ENCODE results near the gene XPR1. TPM values are rescaled to one million over a fixed set of nuclear protein-coding genes. Genes with fewer than 3 reads are reported as not detected.
"Not testable (repeated sequence)": the region's sequence is repeated elsewhere in the genome, so short reads cannot be mapped to it uniquely, and the experiment has no call there.

XPR1 gene
- total RNA-seq, 6 experiments from 2014 or later = 25.0 to 44.7 (median 34.0) TPM

DNA sequence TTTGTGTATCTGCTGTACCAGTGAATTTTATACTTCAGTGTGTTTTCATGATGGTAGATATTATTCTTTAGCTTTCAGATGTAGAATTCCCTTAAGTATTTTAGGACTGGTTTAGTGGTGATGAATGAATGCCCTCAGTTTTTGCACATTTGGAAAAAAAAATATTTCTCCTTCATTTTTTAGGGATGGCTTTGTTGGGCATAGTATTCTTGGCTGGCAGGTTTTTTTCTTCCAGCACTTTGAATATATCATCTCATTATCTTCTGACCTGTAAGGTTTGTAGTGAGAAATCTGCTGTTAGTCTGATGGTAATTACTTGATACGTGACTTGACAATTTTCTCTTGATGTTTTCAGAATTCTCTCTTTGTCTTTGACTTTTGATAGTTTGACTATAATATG, 66.8 kb downstream of the XPR1 start:
- peaks cover 27% of the 10 kb centered on the region for H3K9me3 Mint-ChIP-seq
- no peak overlapping the region for H3K4me3 Mint-ChIP-seq
- TF ChIP-seq, protein P1, sequence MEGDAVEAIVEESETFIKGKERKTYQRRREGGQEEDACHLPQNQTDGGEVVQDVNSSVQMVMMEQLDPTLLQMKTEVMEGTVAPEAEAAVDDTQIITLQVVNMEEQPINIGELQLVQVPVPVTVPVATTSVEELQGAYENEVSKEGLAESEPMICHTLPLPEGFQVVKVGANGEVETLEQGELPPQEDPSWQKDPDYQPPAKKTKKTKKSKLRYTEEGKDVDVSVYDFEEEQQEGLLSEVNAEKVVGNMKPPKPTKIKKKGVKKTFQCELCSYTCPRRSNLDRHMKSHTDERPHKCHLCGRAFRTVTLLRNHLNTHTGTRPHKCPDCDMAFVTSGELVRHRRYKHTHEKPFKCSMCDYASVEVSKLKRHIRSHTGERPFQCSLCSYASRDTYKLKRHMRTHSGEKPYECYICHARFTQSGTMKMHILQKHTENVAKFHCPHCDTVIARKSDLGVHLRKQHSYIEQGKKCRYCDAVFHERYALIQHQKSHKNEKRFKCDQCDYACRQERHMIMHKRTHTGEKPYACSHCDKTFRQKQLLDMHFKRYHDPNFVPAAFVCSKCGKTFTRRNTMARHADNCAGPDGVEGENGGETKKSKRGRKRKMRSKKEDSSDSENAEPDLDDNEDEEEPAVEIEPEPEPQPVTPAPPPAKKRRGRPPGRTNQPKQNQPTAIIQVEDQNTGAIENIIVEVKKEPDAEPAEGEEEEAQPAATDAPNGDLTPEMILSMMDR (IDR thresholded peaks at IDR 0.05) = no peak
- H3K27ac Mint-ChIP-seq = no peak overlapping the region
- H3K36me3 Mint-ChIP-seq (ENCODE audit: low read depth) = peaks cover 41% of the 10 kb centered on the region
- no peaks in the 10 kb centered on the region for H3K27me3 Mint-ChIP-seq (ENCODE audit: insufficient read depth)
- DNase-seq = no peak
- no peaks in the 10 kb centered on the region for H3K4me1 Mint-ChIP-seq (ENCODE audit: low read depth)

GRCh38 chr1:180702376-180702775, 70.6 kb downstream of the XPR1 start:
- DNase-seq; H3K4me3 Mint-ChIP-seq; H3K27me3 Mint-ChIP-seq (ENCODE audit: insufficient read depth); H3K4me1 Mint-ChIP-seq (ENCODE audit: low read depth); H3K27ac Mint-ChIP-seq: not testable (repeated sequence)
- Mint-ChIP-seq H3K36me3 (ENCODE audit: low read depth) (peaks cover 24% of the 10 kb centered on the region), H3K9me3 (peaks cover 20% of the 10 kb centered on the region)

DNA sequence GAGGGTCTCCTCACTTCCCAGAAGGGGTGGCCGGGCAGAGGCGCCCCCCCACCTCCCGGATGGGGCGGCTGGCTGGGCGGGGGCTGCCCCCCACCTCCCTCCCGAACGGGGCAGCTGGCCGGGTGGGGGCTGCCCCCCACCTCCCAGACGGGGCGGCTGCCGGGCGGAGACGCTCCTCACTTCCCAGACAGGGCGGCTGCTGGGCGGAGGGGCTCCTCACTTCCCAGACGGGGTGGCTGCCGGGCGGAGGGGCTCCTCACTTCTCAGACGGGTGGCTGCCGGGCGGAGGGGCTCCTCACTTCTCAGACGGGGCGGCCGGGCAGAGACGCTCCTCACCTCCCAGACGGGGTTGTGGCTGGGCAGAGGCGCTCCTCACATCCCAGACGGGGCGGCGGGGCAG, 78.9 kb downstream of the XPR1 start:
- H3K27ac Mint-ChIP-seq; H3K36me3 Mint-ChIP-seq (ENCODE audit: low read depth); DNase-seq; H3K27me3 Mint-ChIP-seq (ENCODE audit: insufficient read depth); H3K9me3 Mint-ChIP-seq; H3K4me3 Mint-ChIP-seq; H3K4me1 Mint-ChIP-seq (ENCODE audit: low read depth): not testable (repeated sequence)

DNA sequence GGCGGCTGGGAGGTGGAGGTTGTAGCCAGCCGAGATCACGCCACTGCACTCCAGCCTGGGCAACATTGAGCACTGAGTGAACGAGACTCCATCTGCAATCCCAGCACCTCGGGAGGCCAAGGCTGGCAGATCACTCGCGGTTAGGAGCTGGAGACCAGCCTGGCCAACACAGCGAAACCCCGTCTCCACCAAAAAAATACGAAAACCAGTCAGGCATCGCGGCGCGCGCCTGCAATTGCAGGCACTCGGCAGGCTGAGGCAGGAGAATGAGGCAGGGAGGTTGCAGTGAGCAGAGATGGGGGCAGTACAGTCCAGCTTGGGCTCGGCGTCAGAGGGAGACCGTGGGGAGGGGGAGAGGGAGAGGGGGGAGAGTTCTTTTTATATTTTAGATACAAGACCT, 79.4 kb downstream of the XPR1 start:
- not testable (repeated sequence) for H3K4me1 Mint-ChIP-seq (ENCODE audit: low read depth); H3K27ac Mint-ChIP-seq; H3K9me3 Mint-ChIP-seq; H3K4me3 Mint-ChIP-seq; H3K36me3 Mint-ChIP-seq (ENCODE audit: low read depth); DNase-seq; H3K27me3 Mint-ChIP-seq (ENCODE audit: insufficient read depth)

GRCh38 chr1:180720753-180721152, 88.9 kb downstream of the XPR1 start:
- Mint-ChIP-seq H3K9me3 (no peaks in the 10 kb centered on the region), H3K36me3 (ENCODE audit: low read depth) (no peaks in the 10 kb centered on the region), H3K27me3 (ENCODE audit: insufficient read depth) (no peaks in the 10 kb centered on the region), H3K27ac (no peak overlapping the region), H3K4me1 (ENCODE audit: low read depth) (no peaks in the 10 kb centered on the region), H3K4me3 (no peak overlapping the region)
- TF ChIP-seq, protein P1 (IDR thresholded peaks at IDR 0.05) = no peak
- no peak for DNase-seq

DNA sequence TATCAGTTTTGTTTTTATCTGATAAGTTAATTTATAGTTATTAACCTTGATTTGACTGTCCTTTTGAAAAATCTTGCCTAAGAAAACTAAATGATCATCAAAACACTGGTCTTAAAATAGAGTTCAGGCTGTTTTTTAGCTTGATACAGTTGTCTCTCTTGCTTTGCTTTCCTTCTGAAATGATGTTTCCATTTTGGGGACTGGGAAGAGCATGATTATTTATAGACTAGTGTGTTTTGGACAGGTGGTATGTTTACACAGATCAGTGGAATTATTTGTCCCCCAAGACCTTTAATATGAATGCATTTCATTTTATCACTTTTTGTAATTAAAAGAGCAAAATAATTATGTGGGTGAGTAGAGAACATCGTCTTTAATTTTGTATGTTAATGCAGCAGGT, 90.8 kb downstream of the XPR1 start:
- Mint-ChIP-seq H3K36me3 (ENCODE audit: low read depth) (no peaks in the 10 kb centered on the region; the same call in 1 of the 2 replicates), H3K27ac (no peak overlapping the region), H3K4me1 (ENCODE audit: low read depth) (no peaks in the 10 kb centered on the region), H3K4me3 (no peak overlapping the region), H3K9me3 (no peaks in the 10 kb centered on the region), H3K27me3 (ENCODE audit: insufficient read depth) (no peaks in the 10 kb centered on the region)
- DNase-seq = no peak
- TF ChIP-seq, protein P1 (IDR thresholded peaks at IDR 0.05) = no peak

- Mint-ChIP-seq H3K9me3 (no peaks in the 10 kb centered on the region; the same call in 1 of the 2 replicates), H3K4me3 (no peak overlapping the region), H3K27ac (no peak overlapping the region), H3K36me3 (ENCODE audit: low read depth) (peaks cover 5% of the 10 kb centered on the region), H3K27me3 (ENCODE audit: insufficient read depth) (no peaks in the 10 kb centered on the region), H3K4me1 (ENCODE audit: low read depth) (no peaks in the 10 kb centered on the region)
- DNase-seq = no peak
- TF ChIP-seq, protein P1 (IDR thresholded peaks at IDR 0.05) = no peak
Observed at GRCh38 chr1:180724055-180724454, 92.2 kb downstream of the XPR1 start.

DNA sequence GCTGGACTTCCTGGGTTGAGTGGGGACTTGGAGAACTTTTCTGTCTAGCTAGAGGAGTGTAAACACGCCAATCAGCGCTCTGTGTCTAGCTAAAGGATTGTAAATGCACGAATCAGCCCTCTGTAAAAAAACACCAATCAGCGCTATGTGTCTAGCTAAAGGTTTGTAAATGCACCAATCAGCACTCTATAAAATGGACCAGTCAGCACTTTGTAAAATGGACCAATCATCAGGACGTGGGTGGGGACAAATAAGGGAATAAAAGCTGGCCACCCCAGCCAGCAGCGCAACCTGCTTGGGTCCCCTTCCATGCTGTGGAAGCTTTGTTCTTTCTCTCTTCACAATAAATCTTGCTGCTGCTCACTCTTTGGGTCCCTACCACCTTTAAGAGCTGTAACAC, 94.2 kb downstream of the XPR1 start:
- not testable (repeated sequence) for H3K27ac Mint-ChIP-seq; H3K27me3 Mint-ChIP-seq (ENCODE audit: insufficient read depth); H3K9me3 Mint-ChIP-seq; H3K4me1 Mint-ChIP-seq (ENCODE audit: low read depth); DNase-seq; H3K4me3 Mint-ChIP-seq
- peaks cover 11% of the 10 kb centered on the region for H3K36me3 Mint-ChIP-seq (ENCODE audit: low read depth)

GRCh38 chr1:180727751-180728150, 95.9 kb downstream of the XPR1 start:
- H3K27ac Mint-ChIP-seq; H3K4me1 Mint-ChIP-seq (ENCODE audit: low read depth); H3K9me3 Mint-ChIP-seq; H3K27me3 Mint-ChIP-seq (ENCODE audit: insufficient read depth); H3K4me3 Mint-ChIP-seq; DNase-seq: not testable (repeated sequence)
- H3K36me3 Mint-ChIP-seq (ENCODE audit: low read depth) = peaks cover 12% of the 10 kb centered on the region

Measured in HFFc6 (cell line).